Activated T-helper 1 cell treated with anti-CD3 and anti-CD28 coated beads, Interleukin-2, amount 50 U/mL, for 16 hours (primary cell): Measurements from ENCODE around the gene CDH13.

Experiments used
- DNase-seq, 2 donors: peaks; one replicate each; pipeline ENCODE4 v3.0.0-alpha.2; 2020; ENCODE audit warnings: low read depth in 1 of 2, low spot score in 1 of 2

Gene CDH13

DNA sequence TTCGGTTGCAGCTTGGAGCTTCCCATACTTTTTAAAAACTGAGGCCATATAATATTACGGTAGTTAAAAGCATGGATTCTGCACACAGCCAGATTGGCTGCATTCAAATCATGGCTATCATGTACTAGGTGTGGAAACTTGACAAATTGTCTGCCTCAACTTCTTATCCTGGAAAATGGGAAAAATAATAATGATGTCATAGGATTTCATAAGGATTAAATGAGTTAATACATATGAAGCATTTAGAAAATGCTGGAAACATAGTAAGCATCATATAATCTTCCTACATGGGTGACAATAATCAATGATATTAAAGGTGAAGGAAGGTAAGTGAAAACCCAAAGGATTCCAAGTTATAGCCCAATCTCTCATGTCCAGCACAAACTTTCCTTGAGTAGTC is 592.5 kb downstream of the CDH13 start:
- DNase-seq = no peak

DNA sequence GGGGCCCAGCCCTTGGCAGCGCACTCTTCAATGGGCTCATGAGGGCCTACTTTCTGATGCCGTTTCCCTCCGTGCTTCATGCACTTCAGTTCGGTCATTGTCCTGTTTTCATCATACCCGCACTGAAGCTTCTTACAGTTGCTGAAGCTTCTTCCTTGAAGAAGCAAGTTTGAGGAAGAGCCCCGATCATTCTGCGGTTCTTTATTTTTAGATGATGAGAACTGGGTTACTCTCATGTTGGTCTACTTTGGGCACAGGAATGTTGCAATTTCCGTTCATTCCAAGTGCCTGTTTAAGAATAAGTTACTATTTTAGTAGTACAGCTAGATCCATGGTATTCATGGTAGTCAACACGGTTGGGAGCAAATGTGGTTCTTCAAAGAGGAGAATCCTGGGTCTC is 593.3 kb downstream of the CDH13 start:
- no peak for DNase-seq

DNA sequence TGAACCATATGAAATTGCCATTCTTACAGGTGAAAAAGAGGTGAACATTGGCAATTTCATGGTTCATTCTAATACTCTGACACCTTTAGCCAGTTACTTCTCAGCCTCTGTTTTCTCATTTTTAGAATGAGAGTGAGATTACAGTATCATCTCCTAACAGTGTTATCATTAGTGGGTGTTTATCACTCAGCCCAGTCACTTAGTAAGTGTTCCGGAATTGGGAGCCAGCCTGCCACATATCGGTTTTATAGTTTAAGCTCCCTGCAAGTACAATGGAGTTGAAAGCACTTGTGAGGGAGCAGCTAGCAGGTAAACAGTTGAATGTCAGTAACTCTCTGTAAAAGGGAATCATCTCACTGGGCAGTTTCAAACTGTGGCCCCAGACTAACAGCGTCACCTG is 597.9 kb downstream of the CDH13 start:
- DNase-seq = no peak

DNA sequence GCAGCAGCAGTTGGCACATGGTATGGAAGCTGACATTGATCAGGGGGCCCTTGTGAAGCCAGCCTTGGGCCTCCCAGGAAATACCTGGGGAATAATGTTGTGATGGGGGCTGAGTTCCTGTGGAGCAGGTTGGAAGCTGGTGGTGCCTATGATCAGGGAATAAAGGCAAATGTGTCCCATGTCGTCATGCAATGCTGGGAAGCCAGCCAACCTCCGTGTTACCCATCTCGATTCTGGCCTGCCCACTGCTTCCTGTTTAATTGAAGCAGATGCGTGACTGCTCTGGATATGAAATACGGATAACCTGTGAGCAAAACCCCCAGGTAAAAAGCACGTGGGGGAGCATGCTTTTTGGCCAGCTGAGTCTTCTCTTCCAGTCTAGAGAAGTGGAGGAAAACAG is 600.6 kb downstream of the CDH13 start:
- no peak for DNase-seq

DNA sequence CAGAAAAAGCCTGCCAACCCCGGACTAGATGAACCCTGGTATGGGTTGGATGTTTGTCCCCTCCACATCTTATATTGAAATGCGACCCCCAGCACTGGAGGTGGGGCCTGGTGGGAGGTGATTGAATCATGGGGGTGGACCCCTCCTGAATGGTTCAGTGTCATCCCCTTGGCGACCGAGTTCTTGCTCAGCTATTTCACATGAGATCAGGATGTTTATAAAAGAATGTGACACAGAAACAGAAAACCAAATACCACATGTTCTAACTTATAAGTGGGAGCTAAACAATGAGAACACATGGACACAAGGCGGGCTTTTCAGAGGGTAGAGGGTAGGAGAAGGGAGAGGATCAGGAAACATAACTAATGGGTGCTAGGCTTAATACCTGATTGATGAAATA is 605.0 kb downstream of the CDH13 start:
- DNase-seq = no peak

DNA sequence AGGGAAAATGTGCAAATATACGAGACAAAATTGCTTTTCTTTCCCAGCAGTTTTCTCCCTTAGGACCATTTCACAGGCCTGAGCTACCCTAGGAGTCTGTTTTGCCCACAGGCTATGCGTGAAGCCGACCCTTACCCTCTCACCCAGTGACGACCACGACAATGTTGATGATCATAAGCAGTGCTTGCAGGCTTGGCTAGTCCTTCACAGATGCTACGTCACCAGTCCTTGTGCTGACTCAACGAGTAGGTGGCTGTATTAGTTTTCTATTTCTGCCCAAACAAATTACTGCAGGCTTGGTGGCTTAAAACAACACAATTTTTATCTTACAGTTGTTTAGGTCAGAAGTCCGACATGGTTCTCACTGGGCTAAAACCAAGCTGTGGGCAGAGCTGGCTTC is 606.4 kb downstream of the CDH13 start:
- no peak for DNase-seq

DNA sequence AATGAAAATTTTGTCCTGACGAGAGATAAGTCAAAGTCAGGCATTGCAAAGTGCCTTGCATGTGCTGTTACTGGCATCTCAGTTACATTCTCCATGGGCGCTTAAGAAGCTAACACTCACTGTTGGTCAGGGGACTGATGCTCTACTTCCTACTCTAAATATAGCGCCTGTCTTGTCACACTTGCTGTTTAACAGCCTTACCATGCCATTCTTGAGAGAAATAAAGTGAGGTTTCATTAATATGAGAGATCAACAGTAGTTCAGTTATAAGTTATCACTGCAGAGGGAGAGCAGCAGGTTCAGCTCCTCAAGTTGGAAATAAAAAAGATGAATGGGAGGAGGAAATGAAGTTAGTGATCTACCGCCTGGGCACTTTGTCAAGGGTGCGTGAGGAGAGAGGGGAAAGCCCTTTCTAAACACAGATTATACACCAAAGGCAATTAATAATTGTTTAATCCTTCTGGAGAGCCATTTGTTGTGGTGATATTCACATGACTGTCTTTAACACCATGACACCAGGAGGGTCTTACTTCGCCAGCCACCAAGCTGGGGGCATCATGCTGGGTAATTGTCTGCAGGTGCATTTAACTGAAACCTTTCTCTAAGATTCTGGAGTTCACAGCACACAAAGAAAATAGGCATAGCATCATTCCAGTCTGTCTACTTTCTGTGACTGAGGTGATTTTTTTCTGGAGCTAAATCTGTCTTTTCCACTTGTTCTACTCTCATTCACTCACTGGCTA is 612.4 kb downstream of the CDH13 start:
- DNase-seq = no peak

DNA sequence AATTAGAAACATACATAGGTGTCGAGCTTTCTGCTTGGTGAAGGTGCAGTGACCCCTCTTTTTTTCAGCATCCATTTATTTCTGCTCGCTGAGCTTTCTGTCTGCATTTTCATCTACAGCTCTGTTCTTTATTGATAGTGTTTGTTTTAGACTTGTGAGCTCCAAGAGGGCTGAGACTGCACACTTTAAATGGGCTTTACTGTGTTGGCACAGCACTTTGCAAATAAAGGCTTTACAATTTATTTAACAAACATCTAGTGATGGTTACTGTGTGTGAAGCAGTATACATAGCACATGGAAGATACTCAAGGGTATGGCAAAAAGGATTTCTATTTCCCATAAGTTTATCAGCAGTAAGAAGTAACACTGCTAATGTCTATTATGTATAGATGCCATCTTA is 617.3 kb downstream of the CDH13 start:
- DNase-seq = no peak

DNA sequence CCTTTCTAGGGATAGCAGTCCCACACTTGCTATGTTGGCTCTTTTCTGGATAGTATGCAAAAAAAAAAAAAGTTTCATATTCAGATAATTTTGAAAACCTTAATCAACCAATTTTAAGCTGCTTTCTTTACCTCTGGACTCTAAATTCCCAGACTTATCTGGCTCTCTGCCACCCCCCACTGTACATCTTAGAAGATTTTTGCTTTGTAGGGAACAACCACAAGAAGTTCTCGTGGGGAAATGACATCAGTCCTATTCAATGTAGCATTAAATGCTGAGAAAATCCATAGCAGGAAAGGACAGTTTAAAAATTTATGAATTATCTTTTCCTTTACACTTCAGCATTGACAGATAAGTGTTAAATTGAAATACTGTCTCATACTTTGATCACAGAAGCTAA is 618.3 kb downstream of the CDH13 start:
- no peak for DNase-seq

DNA sequence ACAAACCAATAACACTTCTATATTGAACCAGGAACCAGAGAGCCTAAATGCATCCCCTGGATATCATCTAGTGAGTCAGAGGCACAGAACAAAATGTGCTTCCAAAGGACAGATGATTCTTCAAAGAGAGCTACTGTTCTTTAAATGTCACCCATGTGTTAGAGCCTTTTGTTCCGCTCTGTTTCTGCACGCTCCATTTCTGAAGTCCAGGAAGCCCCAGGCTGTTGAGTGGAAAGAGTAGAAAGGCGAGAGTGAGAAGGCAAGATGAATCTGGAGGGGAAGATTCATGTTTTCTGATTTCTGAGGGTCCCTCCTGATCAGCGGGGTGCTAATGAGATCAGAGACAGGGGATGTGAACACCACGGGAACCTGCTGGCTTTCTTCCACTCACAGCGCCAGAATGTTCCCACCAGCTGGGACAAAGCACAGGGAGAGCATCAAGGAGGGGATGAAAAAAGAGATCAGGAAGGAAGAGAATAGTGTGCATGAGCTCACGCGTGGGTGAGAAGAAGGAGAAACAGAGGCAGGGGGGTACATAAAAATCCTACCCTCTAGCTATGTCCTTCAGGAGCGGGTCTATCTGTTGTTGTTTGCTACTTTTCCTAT is 621.1 kb downstream of the CDH13 start:
- DNase-seq = no peak

DNA sequence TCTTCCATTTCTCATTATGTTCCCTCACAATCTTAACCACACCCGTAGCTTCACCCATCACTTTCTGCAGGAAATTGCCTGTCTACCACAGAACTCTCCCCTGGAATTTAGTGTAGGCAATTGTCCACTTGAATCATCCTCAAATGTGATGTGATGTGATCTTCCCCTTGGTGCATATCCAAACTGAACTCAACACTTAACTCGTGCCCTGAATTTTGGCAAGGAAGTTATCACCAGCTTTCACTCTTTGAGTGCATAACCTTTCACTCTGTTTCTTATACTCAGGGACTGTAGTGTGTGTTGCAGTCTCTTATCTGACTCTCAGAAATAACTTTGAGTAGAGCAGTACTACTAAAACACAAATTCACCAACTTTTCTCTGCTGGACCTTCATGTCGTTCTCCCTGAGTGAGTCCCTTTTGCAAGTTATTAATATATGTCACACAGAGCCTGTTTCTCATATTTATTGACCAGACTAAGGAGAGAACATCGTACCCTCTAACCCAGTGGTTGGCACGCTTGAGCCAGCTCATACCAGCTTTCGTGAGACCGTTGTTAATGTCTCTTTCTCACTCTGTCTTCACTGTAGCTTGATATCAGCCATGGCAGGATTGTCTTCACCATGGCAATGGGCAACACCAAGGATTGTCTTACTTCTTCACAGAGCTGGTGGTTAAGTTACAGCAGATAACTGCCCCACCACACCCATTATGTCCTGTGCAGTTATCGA is 622.1 kb downstream of the CDH13 start:
- DNase-seq = no peak

DNA sequence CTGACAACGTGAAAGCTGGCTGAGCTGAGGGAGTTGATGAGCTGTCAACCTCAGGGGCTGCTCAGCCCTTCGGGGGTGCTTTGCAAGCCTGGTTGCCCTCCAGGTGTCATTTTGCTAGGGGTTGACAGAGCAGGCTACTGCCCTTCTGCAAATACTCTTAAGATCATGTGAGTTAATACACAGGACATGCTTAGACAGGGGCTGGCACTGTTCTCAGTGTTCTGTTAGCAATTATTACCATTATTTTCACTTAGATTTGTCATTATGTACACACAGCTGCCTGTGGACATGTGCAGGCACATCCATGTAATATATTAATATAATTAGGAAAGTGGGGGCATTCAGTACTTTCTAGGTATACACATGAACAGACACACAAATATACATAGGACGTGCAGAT is 626.8 kb downstream of the CDH13 start:
- no peak for DNase-seq

DNA sequence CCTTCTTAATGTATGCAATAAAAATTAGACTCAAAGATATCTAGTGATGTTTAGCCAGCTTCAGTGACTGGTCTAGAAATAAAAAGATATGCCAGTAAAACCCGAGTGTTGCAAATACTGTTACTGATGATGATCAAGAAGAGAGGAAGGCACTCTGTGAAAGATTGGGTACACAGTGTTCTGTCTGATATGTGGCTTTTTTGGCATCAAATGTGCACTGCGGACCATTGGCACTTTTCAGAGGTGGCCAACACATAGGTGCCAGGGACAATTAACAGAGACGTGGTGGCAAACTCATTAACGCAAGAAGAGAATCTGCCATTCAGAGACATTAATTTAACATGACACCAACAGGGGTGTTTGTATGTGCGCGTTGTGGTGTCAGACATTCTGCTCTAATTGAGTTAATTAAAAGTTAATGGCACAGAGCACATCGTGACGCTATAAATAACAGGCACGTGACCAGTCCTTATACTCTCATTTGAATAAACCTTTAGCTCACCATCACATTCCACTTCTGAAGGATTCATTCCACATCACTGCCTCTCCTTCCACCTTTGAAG is 631.7 kb downstream of the CDH13 start:
- DNase-seq = no peak

DNA sequence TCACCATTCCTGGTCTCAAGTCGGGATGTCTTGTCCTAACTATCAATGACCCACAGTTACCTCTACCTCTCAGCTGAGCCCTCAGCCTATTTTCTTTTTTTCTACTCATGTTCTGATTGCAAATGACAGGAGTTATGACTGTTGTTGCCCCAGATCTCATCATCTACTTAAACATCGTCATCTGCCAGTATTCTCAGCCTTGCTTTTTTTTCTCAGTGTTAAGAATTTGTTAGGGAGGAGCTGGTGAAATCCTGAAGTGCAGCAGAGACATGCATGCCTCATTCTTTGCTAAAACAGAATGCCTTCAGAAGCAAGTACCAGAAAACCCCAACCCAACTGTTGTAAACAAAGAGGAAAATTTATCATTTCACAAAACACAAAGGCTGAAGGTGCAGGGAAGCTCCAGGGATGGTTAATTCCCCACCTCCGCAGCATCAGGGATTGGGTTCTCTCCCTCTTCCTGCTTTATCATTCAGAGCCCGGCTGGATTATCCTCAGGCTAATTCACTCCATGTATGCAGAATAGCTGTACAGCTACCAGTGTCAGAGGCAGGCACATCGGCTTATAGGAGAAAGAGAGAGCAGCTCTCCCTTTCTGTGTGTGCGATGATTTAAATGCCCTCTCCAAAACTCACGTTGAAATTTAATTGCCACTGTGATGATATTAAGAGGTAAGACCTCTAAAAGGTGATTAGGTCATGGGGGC is 640.2 kb downstream of the CDH13 start:
- DNase-seq = no peak

DNA sequence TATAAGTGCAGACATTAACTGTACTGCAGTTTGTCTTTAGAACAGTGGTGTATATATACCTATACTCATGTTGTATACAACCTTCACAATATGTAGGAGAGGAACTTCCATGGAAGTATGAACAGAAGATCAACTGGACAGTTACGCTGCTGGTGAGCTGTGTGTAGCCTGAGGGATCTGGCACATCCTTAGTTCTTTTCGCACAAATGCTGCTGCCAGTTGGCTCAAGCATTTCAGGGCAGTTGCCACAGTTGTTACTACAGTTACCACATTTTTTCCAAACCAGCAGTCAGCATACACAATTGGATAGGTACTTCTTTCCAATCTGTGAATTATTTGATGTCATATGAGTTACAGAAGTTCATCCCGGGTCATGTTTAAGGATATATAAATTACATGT is 641.4 kb downstream of the CDH13 start:
- DNase-seq = no peak

DNA sequence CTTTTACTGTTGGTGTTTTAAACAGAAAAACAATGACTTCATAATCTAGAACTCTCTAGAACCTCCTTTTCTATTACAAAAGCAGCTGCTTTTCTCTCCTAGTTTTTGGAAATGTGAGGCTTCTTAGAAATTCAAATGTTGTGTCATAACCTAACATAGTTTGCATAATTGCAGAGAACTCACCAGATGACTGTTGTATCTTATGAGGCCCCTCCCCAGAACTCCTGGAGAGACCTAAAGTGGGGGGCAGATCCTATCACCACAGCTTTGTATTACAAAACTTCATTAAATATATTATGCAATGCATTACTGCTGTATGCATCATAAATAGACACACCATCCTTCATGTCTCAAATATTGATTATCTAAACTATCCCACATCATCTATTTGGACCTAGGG is 642.3 kb downstream of the CDH13 start:
- no peak for DNase-seq

DNA sequence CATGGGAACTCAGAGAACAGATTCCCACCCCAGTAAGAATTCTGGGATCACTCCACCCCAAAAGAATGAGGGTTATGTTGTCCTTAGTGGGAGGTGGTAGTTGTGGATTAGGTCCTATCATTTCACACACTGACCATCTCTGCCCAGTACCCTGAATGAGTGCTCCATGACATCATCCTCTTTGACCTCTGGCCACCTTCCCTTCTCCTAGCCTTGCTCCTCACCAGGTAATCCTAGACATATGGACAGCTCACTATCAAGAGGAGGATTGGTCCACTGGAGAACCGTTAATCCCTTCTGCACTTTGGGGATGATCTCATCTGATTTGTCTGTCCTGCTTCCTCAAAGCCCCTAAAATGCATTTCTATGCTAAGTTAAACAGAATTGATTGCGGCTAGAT is 642.8 kb downstream of the CDH13 start:
- DNase-seq = no peak

DNA sequence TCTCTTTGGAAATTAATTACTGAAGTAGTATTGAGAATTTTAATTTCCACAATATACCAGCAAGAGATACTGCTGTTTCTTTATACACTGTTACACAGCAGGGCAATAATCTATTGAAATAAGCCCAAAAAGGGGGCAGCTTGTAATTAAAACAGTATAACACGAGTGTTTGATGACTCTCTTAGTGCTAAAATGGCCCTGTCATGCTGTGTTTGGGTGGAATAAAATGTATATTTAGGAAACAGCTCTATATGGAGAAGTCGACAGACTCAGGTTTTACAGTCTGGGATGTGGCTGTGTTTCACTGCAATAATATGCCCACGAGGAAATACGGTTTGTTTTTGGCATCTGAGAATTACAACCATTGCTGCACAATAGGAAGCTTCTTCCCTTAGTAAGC is 643.3 kb downstream of the CDH13 start:
- no peak for DNase-seq

DNA sequence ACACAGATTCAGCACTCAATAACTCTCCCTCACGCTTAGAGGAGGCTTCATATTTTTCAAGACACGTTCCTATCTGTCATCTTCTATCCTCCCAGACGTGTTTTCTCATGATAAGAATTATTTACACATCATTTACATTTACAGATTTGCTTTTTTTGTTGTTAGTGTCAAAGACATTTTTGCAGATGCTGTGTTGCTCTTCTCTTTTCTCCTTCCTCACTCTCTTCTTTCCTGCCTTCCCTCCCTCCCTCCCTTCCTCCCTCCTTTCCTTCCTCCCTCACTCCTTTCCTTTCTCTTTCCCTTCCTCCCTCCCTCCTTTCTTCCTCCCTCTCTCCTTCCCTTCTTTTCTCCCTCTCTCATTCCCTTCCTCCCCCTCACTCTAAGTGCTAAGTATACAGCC is 643.9 kb downstream of the CDH13 start:
- no peak for DNase-seq

DNA sequence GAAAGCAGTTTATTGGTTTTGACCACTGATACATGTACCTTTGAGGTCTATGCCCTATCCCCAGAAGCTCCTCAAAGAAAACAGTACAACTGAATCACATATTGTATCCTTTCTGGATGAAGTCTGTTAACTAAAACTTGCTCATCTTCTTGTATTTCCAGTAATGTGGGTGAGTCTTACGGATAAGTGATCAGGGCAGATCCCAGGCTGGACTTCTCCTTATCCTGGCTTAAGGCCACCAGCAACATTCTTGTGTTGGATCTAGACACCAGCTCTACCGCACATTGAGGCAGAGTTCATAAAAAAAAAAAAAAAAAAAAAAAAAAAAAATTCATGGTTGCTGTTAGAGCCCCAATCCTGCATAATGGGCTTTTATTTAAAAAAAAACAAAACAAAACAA is 644.4 kb downstream of the CDH13 start:
- DNase-seq = no peak

DNA sequence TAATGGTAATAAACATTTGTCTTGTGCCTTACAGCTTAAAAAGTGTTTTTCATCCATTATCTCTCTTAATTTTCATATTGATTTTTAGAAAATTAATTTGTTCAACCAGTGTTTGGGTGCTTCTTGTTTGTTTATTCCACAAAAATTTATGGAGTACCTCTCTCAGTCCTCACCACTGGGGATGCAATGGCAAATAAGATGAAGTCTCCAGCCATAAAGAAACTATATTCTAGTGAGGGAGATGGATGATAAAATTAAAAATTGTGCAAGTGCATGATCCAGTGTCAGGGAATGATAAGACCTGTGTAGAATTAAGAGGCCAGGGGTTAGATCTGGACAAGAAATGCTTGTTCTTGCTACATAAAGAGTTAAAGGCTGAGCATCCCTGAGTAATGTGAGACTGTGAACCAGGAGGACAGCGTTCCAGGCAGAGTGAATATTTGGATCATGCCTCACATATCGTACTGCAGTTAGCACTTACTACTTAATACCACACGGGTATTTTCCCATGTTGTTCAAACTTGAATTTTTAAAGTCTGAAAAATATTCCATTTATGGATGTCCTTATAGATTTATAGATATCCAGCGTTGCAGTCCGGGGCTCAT is 645.3 kb downstream of the CDH13 start:
- DNase-seq = no peak
